HEK293 (cell line): ENCODE measurements around the gene STN1.

ENCODE experiments used
- CTCF ChIA-PET: fragments of 350-600 bp; formaldehyde crosslinking; extraction: SDS; loops from one replicate; lab custom pipeline; 2021; ENCODE audit warnings: antibody characterized with exemption; lab: Yijun Ruan, JAX
- POLR2A ChIA-PET: fragments of 300-600 bp; formaldehyde crosslinking; extraction: SDS; loops from one replicate; lab custom pipeline; 2020; ENCODE audit warnings: antibody characterized with exemption, inconsistent platforms; lab: Yijun Ruan, JAX
- H3K27ac ChIP-seq: fragments of 200-500 bp; sonication (Bioruptor generic); 2 replicates; pipeline ENCODE4 v1.5.1; 2014; ENCODE audit warnings: low read depth, low read length, control low read depth, inconsistent platforms; ENCODE audit errors: extremely low read depth
- H3K36me3 ChIP-seq, 2 experiments: fragments of 200-500 bp in 1 of 2; sonication (Bioruptor generic) in 1 of 2; 1 replicate in 1 of 2; 2 replicates in 1 of 2; pipeline ENCODE4 v1.5.1; 2014 to 2017; ENCODE audit warnings: inconsistent platforms in 2 of 2, low read length in 2 of 2; ENCODE audit not compliant: control insufficient read depth in 2 of 2, insufficient read depth in 1 of 2
- H3K4me1 ChIP-seq: fragments of 200-500 bp; sonication (Bioruptor generic); 2 replicates; pipeline ENCODE4 v1.5.1; 2014; ENCODE audit warnings: mild to moderate bottlenecking, low read length, inconsistent platforms; ENCODE audit not compliant: control insufficient read depth, insufficient read depth
- H3K4me3 ChIP-seq: 2 replicates; pipeline ENCODE4 v1.5.1; 2011; ENCODE audit warnings: low read depth, mild to moderate bottlenecking, control low read depth, low read length, moderate library complexity
- H3K9me3 ChIP-seq: fragments of 200-500 bp; sonication (Bioruptor generic); 2 replicates; pipeline ENCODE4 v1.5.1; 2014; ENCODE audit warnings: low read depth, low read length, inconsistent platforms; ENCODE audit not compliant: control insufficient read depth, insufficient read depth
- KLF8 ChIP-seq: fragments of 450-650 bp; formaldehyde crosslinking; IDR thresholded peaks from 2 replicates; pipeline ENCODE4 v1.5.1; 2016; ENCODE audit warnings: missing biosample characterization, missing genetic modification characterization
- KLF9 ChIP-seq: fragments of 450-650 bp; formaldehyde crosslinking; IDR thresholded peaks from 2 replicates; pipeline ENCODE4 v1.5.1; 2016; ENCODE audit warnings: missing biosample characterization, missing genetic modification characterization, low read depth
- RBAK ChIP-seq: fragments of 450-650 bp; formaldehyde crosslinking; IDR thresholded peaks from 2 replicates; pipeline ENCODE4 v1.5.1; 2016; ENCODE audit warnings: missing biosample characterization, missing genetic modification characterization
- YY1 ChIP-seq: fragments of 450-650 bp; formaldehyde crosslinking; IDR thresholded peaks from 2 replicates; pipeline ENCODE4 v1.5.1; 2018; ENCODE audit warnings: missing biosample characterization, missing genetic modification characterization
- ZEB2 ChIP-seq: fragments of 450-650 bp; formaldehyde crosslinking; IDR thresholded peaks from 2 replicates; pipeline ENCODE4 v1.5.1; 2016; ENCODE audit warnings: missing biosample characterization, missing genetic modification characterization
- ZFP41 ChIP-seq: fragments of 450-650 bp; formaldehyde crosslinking; IDR thresholded peaks from 2 replicates; pipeline ENCODE4 v1.5.1; 2016; ENCODE audit warnings: missing biosample characterization, missing genetic modification characterization, borderline replicate concordance
- ZNF121 ChIP-seq: fragments of 450-650 bp; formaldehyde crosslinking; IDR thresholded peaks from 2 replicates; pipeline ENCODE4 v1.5.1; 2016; ENCODE audit warnings: missing biosample characterization, missing genetic modification characterization
- ZNF140 ChIP-seq: fragments of 450-650 bp; formaldehyde crosslinking; IDR thresholded peaks from 2 replicates; pipeline ENCODE4 v1.5.1; 2016; ENCODE audit warnings: missing biosample characterization, missing genetic modification characterization
- ZNF155 ChIP-seq: fragments of 450-650 bp; formaldehyde crosslinking; IDR thresholded peaks from 2 replicates; pipeline ENCODE4 v1.5.1; 2016; ENCODE audit warnings: missing biosample characterization, missing genetic modification characterization
- ZNF16 ChIP-seq: fragments of 450-650 bp; formaldehyde crosslinking; IDR thresholded peaks from 2 replicates; pipeline ENCODE4 v1.5.1; 2016; ENCODE audit warnings: low read depth, missing biosample characterization, missing genetic modification characterization
- ZNF175 ChIP-seq: fragments of 450-650 bp; formaldehyde crosslinking; IDR thresholded peaks from 2 replicates; pipeline ENCODE4 v1.5.1; 2016; ENCODE audit warnings: missing biosample characterization, missing genetic modification characterization
- ZNF311 ChIP-seq: fragments of 450-650 bp; formaldehyde crosslinking; IDR thresholded peaks from 2 replicates; pipeline ENCODE4 v1.5.1; 2017; ENCODE audit warnings: missing biosample characterization, missing genetic modification characterization, borderline replicate concordance
- ZNF37A ChIP-seq: fragments of 450-650 bp; IDR thresholded peaks from 2 replicates; pipeline ENCODE4 v1.5.1; 2018; ENCODE audit warnings: missing biosample characterization, missing genetic modification characterization
- ZNF777 ChIP-seq: fragments of 450-650 bp; formaldehyde crosslinking; IDR thresholded peaks from 2 replicates; pipeline ENCODE4 v1.5.1; 2017; ENCODE audit warnings: missing biosample characterization, missing genetic modification characterization, borderline replicate concordance
- TF ChIP-seq, protein P1 (sequence below): fragments of 450-650 bp; formaldehyde crosslinking; IDR thresholded peaks from 2 replicates; pipeline ENCODE4 v1.5.1; 2016; ENCODE audit warnings: missing biosample characterization, missing genetic modification characterization
- TF ChIP-seq, protein P2 (sequence below): fragments of 450-650 bp; formaldehyde crosslinking; IDR thresholded peaks from 2 replicates; pipeline ENCODE4 v1.5.1; 2016; ENCODE audit warnings: missing biosample characterization, missing genetic modification characterization
- TF ChIP-seq, protein P3 (sequence below): fragments of 450-650 bp; formaldehyde crosslinking; IDR thresholded peaks from 2 replicates; pipeline ENCODE4 v1.5.1; 2016; ENCODE audit warnings: missing biosample characterization, missing genetic modification characterization
- TF ChIP-seq, protein P4 (sequence below): fragments of 450-650 bp; formaldehyde crosslinking; IDR thresholded peaks from 2 replicates; pipeline ENCODE4 v1.5.1; 2016; ENCODE audit warnings: missing biosample characterization, missing genetic modification characterization, borderline replicate concordance
- TF ChIP-seq, protein P5 (sequence below): fragments of 450-650 bp; formaldehyde crosslinking; conservative IDR thresholded peaks from 2 replicates; pipeline ENCODE4 v1.5.1; 2016; ENCODE audit warnings: low read depth, missing biosample characterization, missing genetic modification characterization
- TF ChIP-seq, protein P6 (sequence below): fragments of 450-650 bp; formaldehyde crosslinking; IDR thresholded peaks from 2 replicates; pipeline ENCODE4 v1.5.1; 2016; ENCODE audit warnings: missing biosample characterization, missing genetic modification characterization

STN1 gene

DNA sequence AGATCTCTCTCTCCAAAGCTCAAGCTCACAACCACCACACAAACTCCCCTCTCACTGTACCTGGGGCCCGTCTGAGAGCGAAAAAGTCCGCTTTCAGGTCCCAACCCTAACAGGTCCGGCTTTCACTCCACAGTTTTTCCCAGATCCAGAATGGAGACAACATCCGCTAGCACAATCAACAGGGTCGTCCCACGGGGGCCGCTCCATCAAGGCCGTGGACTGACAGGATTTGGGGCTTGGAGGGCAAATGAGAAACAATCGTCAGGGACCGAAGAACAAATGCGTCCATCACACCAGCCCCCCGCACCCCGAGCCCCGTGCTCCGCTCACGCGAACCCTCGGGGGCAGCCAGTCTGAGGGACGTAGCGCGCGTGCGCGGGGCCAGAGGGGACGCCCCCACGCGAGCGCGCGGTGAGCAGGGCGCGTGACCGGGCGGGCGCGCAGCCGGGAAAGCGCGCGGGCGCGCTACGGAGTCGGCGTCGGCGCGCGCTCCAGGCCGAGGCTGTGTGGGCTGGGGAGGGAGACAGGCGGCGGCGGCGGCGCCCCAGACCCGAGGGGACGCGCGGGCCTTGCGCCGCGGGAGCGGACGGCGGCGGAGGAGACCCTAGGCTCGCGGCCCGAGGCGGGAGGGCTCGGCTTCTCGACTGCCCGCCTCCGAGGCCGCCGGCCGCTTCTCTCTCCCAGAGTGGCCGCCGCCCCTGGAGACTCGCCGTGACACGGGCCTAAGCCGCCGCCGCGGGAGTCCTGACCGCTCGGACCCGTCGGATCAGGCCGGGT, 48.9 kb upstream of the STN1 start, which contains the start of gene SLK:
TSS of gene SLK (plus strand) at position 470 of the 777 bp plus-strand sequence. CDS start 606 bp downstream, outside the sequence.
- CTCF ChIA-PET: interaction anchor here (0.6 to 1.4 kb wide), 4 partner anchors 16 to 265 kb away, joined by 3 to 5 read pairs (median 3); no protein-coding TSS in a partner anchor
- no peak for TF ChIP-seq YY1 (tag by site-specific recombination)
- TF ChIP-seq KLF9 (tag by site-specific recombination): no peak
- no peak for TF ChIP-seq KLF8
- no peak for TF ChIP-seq ZNF777 (tag by site-specific recombination)
- TF ChIP-seq, protein P1, sequence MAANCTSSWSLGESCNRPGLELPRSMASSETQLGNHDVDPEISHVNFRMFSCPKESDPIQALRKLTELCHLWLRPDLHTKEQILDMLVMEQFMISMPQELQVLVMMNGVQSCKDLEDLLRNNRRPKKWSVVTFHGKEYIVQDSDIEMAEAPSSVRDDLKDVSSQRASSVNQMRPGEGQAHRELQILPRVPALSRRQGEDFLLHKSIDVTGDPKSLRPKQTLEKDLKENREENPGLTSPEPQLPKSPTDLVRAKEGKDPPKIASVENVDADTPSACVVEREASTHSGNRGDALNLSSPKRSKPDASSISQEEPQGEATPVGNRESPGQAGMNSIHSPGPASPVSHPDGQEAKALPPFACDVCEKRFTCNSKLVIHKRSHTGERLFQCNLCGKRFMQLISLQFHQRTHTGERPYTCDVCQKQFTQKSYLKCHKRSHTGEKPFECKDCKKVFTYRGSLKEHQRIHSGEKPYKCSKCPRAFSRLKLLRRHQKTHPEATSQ (tag by site-specific recombination): no peak; the same call in 1 of the 2 replicates
- no peak for TF ChIP-seq ZNF155
- TF ChIP-seq, protein P2, sequence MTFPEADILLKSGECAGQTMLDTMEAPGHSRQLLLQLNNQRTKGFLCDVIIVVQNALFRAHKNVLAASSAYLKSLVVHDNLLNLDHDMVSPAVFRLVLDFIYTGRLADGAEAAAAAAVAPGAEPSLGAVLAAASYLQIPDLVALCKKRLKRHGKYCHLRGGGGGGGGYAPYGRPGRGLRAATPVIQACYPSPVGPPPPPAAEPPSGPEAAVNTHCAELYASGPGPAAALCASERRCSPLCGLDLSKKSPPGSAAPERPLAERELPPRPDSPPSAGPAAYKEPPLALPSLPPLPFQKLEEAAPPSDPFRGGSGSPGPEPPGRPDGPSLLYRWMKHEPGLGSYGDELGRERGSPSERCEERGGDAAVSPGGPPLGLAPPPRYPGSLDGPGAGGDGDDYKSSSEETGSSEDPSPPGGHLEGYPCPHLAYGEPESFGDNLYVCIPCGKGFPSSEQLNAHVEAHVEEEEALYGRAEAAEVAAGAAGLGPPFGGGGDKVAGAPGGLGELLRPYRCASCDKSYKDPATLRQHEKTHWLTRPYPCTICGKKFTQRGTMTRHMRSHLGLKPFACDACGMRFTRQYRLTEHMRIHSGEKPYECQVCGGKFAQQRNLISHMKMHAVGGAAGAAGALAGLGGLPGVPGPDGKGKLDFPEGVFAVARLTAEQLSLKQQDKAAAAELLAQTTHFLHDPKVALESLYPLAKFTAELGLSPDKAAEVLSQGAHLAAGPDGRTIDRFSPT (tag by site-specific recombination): no peak
- TF ChIP-seq, protein P3, sequence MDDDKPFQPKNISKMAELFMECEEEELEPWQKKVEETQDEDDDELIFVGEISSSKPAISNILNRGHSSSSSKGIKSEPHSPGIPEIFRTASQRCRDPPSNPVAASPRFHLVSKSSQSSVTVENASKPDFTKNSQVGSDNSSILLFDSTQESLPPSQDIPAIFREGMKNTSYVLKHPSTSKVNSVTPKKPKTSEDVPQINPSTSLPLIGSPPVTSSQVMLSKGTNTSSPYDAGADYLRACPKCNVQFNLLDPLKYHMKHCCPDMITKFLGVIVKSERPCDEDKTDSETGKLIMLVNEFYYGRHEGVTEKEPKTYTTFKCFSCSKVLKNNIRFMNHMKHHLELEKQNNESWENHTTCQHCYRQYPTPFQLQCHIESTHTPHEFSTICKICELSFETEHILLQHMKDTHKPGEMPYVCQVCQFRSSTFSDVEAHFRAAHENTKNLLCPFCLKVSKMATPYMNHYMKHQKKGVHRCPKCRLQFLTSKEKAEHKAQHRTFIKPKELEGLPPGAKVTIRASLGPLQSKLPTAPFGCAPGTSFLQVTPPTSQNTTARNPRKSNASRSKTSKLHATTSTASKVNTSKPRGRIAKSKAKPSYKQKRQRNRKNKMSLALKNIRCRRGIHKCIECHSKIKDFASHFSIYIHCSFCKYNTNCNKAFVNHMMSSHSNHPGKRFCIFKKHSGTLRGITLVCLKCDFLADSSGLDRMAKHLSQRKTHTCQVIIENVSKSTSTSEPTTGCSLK (tag by site-specific recombination): no peak
- no peak for TF ChIP-seq RBAK (tag by site-specific recombination)
- no peak for TF ChIP-seq ZFP41
- TF ChIP-seq ZEB2 (tag by site-specific recombination): peak; percentile 68
- TF ChIP-seq, protein P4, sequence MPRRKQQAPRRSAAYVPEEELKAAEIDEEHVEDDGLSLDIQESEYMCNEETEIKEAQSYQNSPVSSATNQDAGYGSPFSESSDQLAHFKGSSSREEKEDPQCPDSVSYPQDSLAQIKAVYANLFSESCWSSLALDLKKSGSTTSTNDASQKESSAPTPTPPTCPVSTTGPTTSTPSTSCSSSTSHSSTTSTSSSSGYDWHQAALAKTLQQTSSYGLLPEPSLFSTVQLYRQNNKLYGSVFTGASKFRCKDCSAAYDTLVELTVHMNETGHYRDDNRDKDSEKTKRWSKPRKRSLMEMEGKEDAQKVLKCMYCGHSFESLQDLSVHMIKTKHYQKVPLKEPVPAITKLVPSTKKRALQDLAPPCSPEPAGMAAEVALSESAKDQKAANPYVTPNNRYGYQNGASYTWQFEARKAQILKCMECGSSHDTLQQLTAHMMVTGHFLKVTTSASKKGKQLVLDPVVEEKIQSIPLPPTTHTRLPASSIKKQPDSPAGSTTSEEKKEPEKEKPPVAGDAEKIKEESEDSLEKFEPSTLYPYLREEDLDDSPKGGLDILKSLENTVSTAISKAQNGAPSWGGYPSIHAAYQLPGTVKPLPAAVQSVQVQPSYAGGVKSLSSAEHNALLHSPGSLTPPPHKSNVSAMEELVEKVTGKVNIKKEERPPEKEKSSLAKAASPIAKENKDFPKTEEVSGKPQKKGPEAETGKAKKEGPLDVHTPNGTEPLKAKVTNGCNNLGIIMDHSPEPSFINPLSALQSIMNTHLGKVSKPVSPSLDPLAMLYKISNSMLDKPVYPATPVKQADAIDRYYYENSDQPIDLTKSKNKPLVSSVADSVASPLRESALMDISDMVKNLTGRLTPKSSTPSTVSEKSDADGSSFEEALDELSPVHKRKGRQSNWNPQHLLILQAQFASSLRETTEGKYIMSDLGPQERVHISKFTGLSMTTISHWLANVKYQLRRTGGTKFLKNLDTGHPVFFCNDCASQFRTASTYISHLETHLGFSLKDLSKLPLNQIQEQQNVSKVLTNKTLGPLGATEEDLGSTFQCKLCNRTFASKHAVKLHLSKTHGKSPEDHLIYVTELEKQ (tag by site-specific recombination): no peak
- TF ChIP-seq ZNF175 (tag by site-specific recombination): no peak
- TF ChIP-seq ZNF311: no peak
- no peak for TF ChIP-seq ZNF121 (tag by site-specific recombination)
- TF ChIP-seq ZNF37A (tag by site-specific recombination): no peak
- TF ChIP-seq ZNF16 (tag by site-specific recombination): no peak
- TF ChIP-seq ZNF140: no peak
- TF ChIP-seq, protein P5, sequence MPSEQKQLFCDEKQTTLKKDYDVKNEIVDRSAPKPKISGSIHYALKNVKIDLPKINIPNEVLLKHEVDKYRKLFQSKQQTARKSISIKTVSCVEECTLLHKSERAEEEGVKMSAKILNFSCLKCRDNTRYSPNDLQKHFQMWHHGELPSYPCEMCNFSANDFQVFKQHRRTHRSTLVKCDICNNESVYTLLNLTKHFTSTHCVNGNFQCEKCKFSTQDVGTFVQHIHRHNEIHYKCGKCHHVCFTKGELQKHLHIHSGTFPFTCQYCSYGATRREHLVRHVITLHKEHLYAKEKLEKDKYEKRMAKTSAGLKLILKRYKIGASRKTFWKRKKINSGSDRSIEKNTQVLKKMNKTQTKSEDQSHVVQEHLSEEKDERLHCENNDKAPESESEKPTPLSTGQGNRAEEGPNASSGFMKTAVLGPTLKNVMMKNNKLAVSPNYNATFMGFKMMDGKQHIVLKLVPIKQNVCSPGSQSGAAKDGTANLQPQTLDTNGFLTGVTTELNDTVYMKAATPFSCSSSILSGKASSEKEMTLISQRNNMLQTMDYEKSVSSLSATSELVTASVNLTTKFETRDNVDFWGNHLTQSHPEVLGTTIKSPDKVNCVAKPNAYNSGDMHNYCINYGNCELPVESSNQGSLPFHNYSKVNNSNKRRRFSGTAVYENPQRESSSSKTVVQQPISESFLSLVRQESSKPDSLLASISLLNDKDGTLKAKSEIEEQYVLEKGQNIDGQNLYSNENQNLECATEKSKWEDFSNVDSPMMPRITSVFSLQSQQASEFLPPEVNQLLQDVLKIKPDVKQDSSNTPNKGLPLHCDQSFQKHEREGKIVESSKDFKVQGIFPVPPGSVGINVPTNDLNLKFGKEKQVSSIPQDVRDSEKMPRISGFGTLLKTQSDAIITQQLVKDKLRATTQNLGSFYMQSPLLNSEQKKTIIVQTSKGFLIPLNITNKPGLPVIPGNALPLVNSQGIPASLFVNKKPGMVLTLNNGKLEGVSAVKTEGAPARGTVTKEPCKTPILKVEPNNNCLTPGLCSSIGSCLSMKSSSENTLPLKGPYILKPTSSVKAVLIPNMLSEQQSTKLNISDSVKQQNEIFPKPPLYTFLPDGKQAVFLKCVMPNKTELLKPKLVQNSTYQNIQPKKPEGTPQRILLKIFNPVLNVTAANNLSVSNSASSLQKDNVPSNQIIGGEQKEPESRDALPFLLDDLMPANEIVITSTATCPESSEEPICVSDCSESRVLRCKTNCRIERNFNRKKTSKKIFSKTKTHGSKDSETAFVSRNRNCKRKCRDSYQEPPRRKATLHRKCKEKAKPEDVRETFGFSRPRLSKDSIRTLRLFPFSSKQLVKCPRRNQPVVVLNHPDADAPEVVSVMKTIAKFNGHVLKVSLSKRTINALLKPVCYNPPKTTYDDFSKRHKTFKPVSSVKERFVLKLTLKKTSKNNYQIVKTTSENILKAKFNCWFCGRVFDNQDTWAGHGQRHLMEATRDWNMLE (tag by site-specific recombination): no peak
- TF ChIP-seq, protein P6, sequence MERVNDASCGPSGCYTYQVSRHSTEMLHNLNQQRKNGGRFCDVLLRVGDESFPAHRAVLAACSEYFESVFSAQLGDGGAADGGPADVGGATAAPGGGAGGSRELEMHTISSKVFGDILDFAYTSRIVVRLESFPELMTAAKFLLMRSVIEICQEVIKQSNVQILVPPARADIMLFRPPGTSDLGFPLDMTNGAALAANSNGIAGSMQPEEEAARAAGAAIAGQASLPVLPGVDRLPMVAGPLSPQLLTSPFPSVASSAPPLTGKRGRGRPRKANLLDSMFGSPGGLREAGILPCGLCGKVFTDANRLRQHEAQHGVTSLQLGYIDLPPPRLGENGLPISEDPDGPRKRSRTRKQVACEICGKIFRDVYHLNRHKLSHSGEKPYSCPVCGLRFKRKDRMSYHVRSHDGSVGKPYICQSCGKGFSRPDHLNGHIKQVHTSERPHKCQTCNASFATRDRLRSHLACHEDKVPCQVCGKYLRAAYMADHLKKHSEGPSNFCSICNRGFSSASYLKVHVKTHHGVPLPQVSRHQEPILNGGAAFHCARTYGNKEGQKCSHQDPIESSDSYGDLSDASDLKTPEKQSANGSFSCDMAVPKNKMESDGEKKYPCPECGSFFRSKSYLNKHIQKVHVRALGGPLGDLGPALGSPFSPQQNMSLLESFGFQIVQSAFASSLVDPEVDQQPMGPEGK (tag by site-specific recombination): peak; percentile 88

More for the DNA sequence above, 48.9 kb upstream of the STN1 start, which contains the start of gene SLK:
- peak within 1 kb of the TSS; percentile 96 for H3K27ac ChIP-seq
- POLR2A ChIA-PET: interaction anchor here (0.6 kb wide), 2 partner anchors 53 to 269 kb away, joined by 3 to 5 read pairs; no protein-coding TSS in a partner anchor
- no peaks in the 10 kb centered on the region for H3K9me3 ChIP-seq
- H3K4me1 ChIP-seq: peaks cover 5% of the 10 kb centered on the region; the same call in 1 of the 2 replicates
- H3K4me3 ChIP-seq: peak within 1 kb of the TSS; percentile 89
- H3K36me3 ChIP-seq: no peaks in the 10 kb centered on the region
